ENCODE measurements around the gene SLC22A1.
"Not testable (repeated sequence)": the region's sequence is repeated elsewhere in the genome, so short reads cannot be mapped to it uniquely, and the experiment has no call there.

The SLC22A1 gene

GRCh38 chr6:160160929-160161646 is 39.5 kb downstream of the SLC22A1 start:
- WGBS (ENCODE audit: insufficient coverage, insufficient read length): no CpG with 5 or more reads among the region's 15 CpGs
- peaks cover 6% of the 10 kb centered on the region; the same call in 1 of the 2 replicates for H3K4me1 ChIP-seq (ENCODE audit: control insufficient read depth, insufficient read depth, low read length)
- H3K4me3 ChIP-seq (ENCODE audit: low read length): no peak overlapping the region
- H3K36me3 ChIP-seq (ENCODE audit: control insufficient read depth, insufficient read depth, low read length): no peaks in the 10 kb centered on the region
- no peaks in the 10 kb centered on the region for H3K9me3 ChIP-seq (ENCODE audit: control insufficient read depth, insufficient read depth, low read length)
- DNase-seq (ENCODE audit: low read depth, low spot score): no peak
- no peaks in the 10 kb centered on the region for H3K27me3 ChIP-seq (ENCODE audit: control insufficient read depth, insufficient read depth, low read length)
- H3K27ac ChIP-seq (ENCODE audit: low read length): no peak overlapping the region

- H3K4me1 ChIP-seq (ENCODE audit: control insufficient read depth, insufficient read depth, low read length): peaks cover 6% of the 10 kb centered on the region; the same call in 1 of the 2 replicates
- H3K27me3 ChIP-seq (ENCODE audit: control insufficient read depth, insufficient read depth, low read length): no peaks in the 10 kb centered on the region
- no peak overlapping the region for H3K27ac ChIP-seq (ENCODE audit: low read length)
- no peaks in the 10 kb centered on the region for H3K9me3 ChIP-seq (ENCODE audit: control insufficient read depth, insufficient read depth, low read length)
- no CpG with 5 or more reads among the region's 5 CpGs for WGBS (ENCODE audit: insufficient coverage, insufficient read length)
- no peak for DNase-seq (ENCODE audit: low read depth, low spot score)
- H3K4me3 ChIP-seq (ENCODE audit: low read length): no peak overlapping the region
- H3K36me3 ChIP-seq (ENCODE audit: control insufficient read depth, insufficient read depth, low read length): no peaks in the 10 kb centered on the region
Observed at GRCh38 chr6:160161647-160161986, 40.0 kb downstream of the SLC22A1 start.

- Histone ChIP-seq H3K4me3 (ENCODE audit: low read length) (no peak overlapping the region), H3K36me3 (ENCODE audit: control insufficient read depth, insufficient read depth, low read length) (no peaks in the 10 kb centered on the region), H3K9me3 (ENCODE audit: control insufficient read depth, insufficient read depth, low read length) (no peaks in the 10 kb centered on the region), H3K27ac (ENCODE audit: low read length) (no peak overlapping the region), H3K27me3 (ENCODE audit: control insufficient read depth, insufficient read depth, low read length) (no peaks in the 10 kb centered on the region), H3K4me1 (ENCODE audit: control insufficient read depth, insufficient read depth, low read length) (peaks cover 6% of the 10 kb centered on the region; the same call in 1 of the 2 replicates)
- no peak for DNase-seq (ENCODE audit: low read depth, low spot score)
- WGBS (ENCODE audit: insufficient coverage, insufficient read length): no CpG with 5 or more reads among the region's 5 CpGs
Observed at GRCh38 chr6:160162030-160162566, 40.5 kb downstream of the SLC22A1 start.

GRCh38 chr6:160163425-160163824 is 41.8 kb downstream of the SLC22A1 start:
- no peak overlapping the region for H3K27ac ChIP-seq (ENCODE audit: low read length)
- WGBS (ENCODE audit: insufficient coverage, insufficient read length): no CpG with 5 or more reads among the region's 8 CpGs

GRCh38 chr6:160163912-160164311 is 42.3 kb downstream of the SLC22A1 start:
- Histone ChIP-seq H3K4me3 (ENCODE audit: low read length) (no peak overlapping the region), H3K9me3 (ENCODE audit: control insufficient read depth, insufficient read depth, low read length) (no peaks in the 10 kb centered on the region), H3K27ac (ENCODE audit: low read length) (no peak overlapping the region), H3K27me3 (ENCODE audit: control insufficient read depth, insufficient read depth, low read length) (no peaks in the 10 kb centered on the region), H3K4me1 (ENCODE audit: control insufficient read depth, insufficient read depth, low read length) (peaks cover 6% of the 10 kb centered on the region; the same call in 1 of the 2 replicates), H3K36me3 (ENCODE audit: control insufficient read depth, insufficient read depth, low read length) (no peaks in the 10 kb centered on the region)
- WGBS (ENCODE audit: insufficient coverage, insufficient read length): no CpG with 5 or more reads among the region's 7 CpGs
- DNase-seq (ENCODE audit: low read depth, low spot score): no peak

More at GRCh38 chr6:160163425-160163824, 41.8 kb downstream of the SLC22A1 start:
- H3K36me3 ChIP-seq (ENCODE audit: control insufficient read depth, insufficient read depth, low read length): no peaks in the 10 kb centered on the region
- no peak for DNase-seq (ENCODE audit: low read depth, low spot score)
- H3K4me1 ChIP-seq (ENCODE audit: control insufficient read depth, insufficient read depth, low read length): peaks cover 6% of the 10 kb centered on the region; the same call in 1 of the 2 replicates
- H3K27me3 ChIP-seq (ENCODE audit: control insufficient read depth, insufficient read depth, low read length): no peaks in the 10 kb centered on the region
- no peaks in the 10 kb centered on the region for H3K9me3 ChIP-seq (ENCODE audit: control insufficient read depth, insufficient read depth, low read length)
- H3K4me3 ChIP-seq (ENCODE audit: low read length): no peak overlapping the region

- H3K9me3 ChIP-seq (ENCODE audit: control insufficient read depth, insufficient read depth, low read length); H3K27me3 ChIP-seq (ENCODE audit: control insufficient read depth, insufficient read depth, low read length); H3K36me3 ChIP-seq (ENCODE audit: control insufficient read depth, insufficient read depth, low read length); H3K4me3 ChIP-seq (ENCODE audit: low read length); H3K4me1 ChIP-seq (ENCODE audit: control insufficient read depth, insufficient read depth, low read length); H3K27ac ChIP-seq (ENCODE audit: low read length); DNase-seq (ENCODE audit: low read depth, low spot score): not testable (repeated sequence)
- WGBS (ENCODE audit: insufficient coverage, insufficient read length): no CpG with 5 or more reads among the region's 3 CpGs
Observed at GRCh38 chr6:160165928-160166327, 44.3 kb downstream of the SLC22A1 start.

GRCh38 chr6:160167604-160168399 is 46.2 kb downstream of the SLC22A1 start:
- no CpG with 5 or more reads among the region's 7 CpGs for WGBS (ENCODE audit: insufficient coverage, insufficient read length)
- Histone ChIP-seq H3K36me3 (ENCODE audit: control insufficient read depth, insufficient read depth, low read length) (no peaks in the 10 kb centered on the region), H3K27ac (ENCODE audit: low read length) (no peak overlapping the region), H3K27me3 (ENCODE audit: control insufficient read depth, insufficient read depth, low read length) (no peaks in the 10 kb centered on the region), H3K4me1 (ENCODE audit: control insufficient read depth, insufficient read depth, low read length) (no peaks in the 10 kb centered on the region), H3K9me3 (ENCODE audit: control insufficient read depth, insufficient read depth, low read length) (no peaks in the 10 kb centered on the region), H3K4me3 (ENCODE audit: low read length) (no peak overlapping the region)
- no peak for DNase-seq (ENCODE audit: low read depth, low spot score)

- DNase-seq (ENCODE audit: low read depth, low spot score): no peak
- Histone ChIP-seq H3K27me3 (ENCODE audit: control insufficient read depth, insufficient read depth, low read length) (no peaks in the 10 kb centered on the region), H3K27ac (ENCODE audit: low read length) (no peak overlapping the region), H3K9me3 (ENCODE audit: control insufficient read depth, insufficient read depth, low read length) (no peaks in the 10 kb centered on the region), H3K4me1 (ENCODE audit: control insufficient read depth, insufficient read depth, low read length) (no peaks in the 10 kb centered on the region), H3K4me3 (ENCODE audit: low read length) (no peak overlapping the region), H3K36me3 (ENCODE audit: control insufficient read depth, insufficient read depth, low read length) (no peaks in the 10 kb centered on the region)
- no CpG with 5 or more reads among the region's 6 CpGs for WGBS (ENCODE audit: insufficient coverage, insufficient read length)
Observed at GRCh38 chr6:160170018-160170680, 48.5 kb downstream of the SLC22A1 start.

GRCh38 chr6:160172704-160173103 is 51.1 kb downstream of the SLC22A1 start:
- no peak for DNase-seq (ENCODE audit: low read depth, low spot score)
- Histone ChIP-seq H3K36me3 (ENCODE audit: control insufficient read depth, insufficient read depth, low read length) (no peaks in the 10 kb centered on the region), H3K27ac (ENCODE audit: low read length) (no peak overlapping the region), H3K9me3 (ENCODE audit: control insufficient read depth, insufficient read depth, low read length) (no peaks in the 10 kb centered on the region), H3K4me3 (ENCODE audit: low read length) (no peak overlapping the region), H3K27me3 (ENCODE audit: control insufficient read depth, insufficient read depth, low read length) (no peaks in the 10 kb centered on the region), H3K4me1 (ENCODE audit: control insufficient read depth, insufficient read depth, low read length) (no peaks in the 10 kb centered on the region; the same call in 1 of the 2 replicates)
- no CpG with 5 or more reads among the region's 5 CpGs for WGBS (ENCODE audit: insufficient coverage, insufficient read length)

GRCh38 chr6:160173806-160174527 is 52.4 kb downstream of the SLC22A1 start:
- Histone ChIP-seq H3K4me1 (ENCODE audit: control insufficient read depth, insufficient read depth, low read length) (no peaks in the 10 kb centered on the region; the same call in 1 of the 2 replicates), H3K36me3 (ENCODE audit: control insufficient read depth, insufficient read depth, low read length) (no peaks in the 10 kb centered on the region), H3K4me3 (ENCODE audit: low read length) (no peak overlapping the region), H3K9me3 (ENCODE audit: control insufficient read depth, insufficient read depth, low read length) (no peaks in the 10 kb centered on the region), H3K27ac (ENCODE audit: low read length) (no peak overlapping the region), H3K27me3 (ENCODE audit: control insufficient read depth, insufficient read depth, low read length) (no peaks in the 10 kb centered on the region)
- DNase-seq (ENCODE audit: low read depth, low spot score): no peak
- WGBS (ENCODE audit: insufficient coverage, insufficient read length): no CpG with 5 or more reads among the region's 9 CpGs

All from iPS DF 6.9 (cell line).